GM12873 (cell line): Measurements from ENCODE around the gene DCAF15.

Experiments
- CTCF ChIP-seq: IDR thresholded peaks from 2 replicates; pipeline ENCODE4 v1.5.1; 2012; ENCODE audit warnings: low read depth, mild to moderate bottlenecking, moderate library complexity, low read length, control low read depth; ENCODE audit not compliant: insufficient read depth; ENCODE audit errors: missing control alignments

Gene DCAF15

GRCh38 chr19:13996928-13997630, 44.8 kb downstream of the DCAF15 start:
- no peak for TF ChIP-seq CTCF

- TF ChIP-seq CTCF: no peak
Measured at GRCh38 chr19:13997631-13997962, 45.3 kb downstream of the DCAF15 start.

GRCh38 chr19:13998426-13998825, 46.1 kb downstream of the DCAF15 start:
- no peak for TF ChIP-seq CTCF

GRCh38 chr19:13999085-13999484, 46.8 kb downstream of the DCAF15 start:
- TF ChIP-seq CTCF: no peak

DNA sequence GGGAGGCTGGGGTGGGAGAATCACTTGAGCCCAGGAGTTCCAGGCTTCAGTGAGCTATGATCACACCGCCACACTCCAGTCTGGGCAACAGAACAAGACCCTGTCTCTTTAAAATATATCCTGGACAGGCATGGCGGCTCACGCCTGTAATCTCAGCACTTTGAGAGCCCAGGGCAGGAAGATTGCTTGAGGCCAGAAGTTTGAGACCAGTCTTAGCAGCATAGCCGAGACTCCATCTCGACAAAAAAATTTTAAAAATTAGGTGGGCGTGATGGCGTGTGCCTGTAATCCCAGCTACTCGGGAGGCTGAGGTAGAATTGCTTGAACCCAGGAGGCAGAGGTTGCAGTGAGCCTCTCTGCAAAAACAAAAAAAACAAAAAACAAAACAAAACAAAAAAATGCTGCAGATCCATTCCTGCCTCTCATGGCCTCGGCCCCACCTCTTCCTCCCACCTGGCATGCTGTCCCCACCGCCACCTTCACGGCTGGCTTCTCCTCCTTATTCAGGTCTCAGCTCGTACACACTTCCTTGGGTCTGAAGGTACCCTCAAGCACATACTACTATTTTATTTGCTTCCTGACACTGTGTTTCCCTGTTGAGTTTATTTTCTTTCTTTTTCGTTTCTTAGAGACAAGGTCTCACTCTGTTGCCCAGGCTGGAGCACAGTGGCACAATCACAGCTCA, 48.5 kb downstream of the DCAF15 start:
- TF ChIP-seq CTCF: no peak

- no peak for TF ChIP-seq CTCF
Measured at GRCh38 chr19:14002571-14003250, 50.4 kb downstream of the DCAF15 start.
